Sigmoid colon (tissue), 7 donors: ENCODE results near the gene ANTXR2. TPM values are rescaled to one million over a fixed set of nuclear protein-coding genes. Genes with fewer than 3 reads are reported as not detected.

ENCODE experiments used
- DNase-seq: peaks from one replicate; pipeline ENCODE4 v3.0.0-alpha.2; 2019
- H3K27ac ChIP-seq, 4 donors: fragments of 200-600 bp; sonication (generic); one replicate each; pipeline ENCODE4 v1.5.1; 2016 to 2019; ENCODE audit warnings: mild to moderate bottlenecking in 1 of 4
- H3K27me3 ChIP-seq, 3 donors: fragments of 200-600 bp; sonication (generic); one replicate each; pipeline ENCODE4 v1.5.1; 2019; ENCODE audit warnings: mild to moderate bottlenecking in 1 of 3
- H3K36me3 ChIP-seq, 4 donors: fragments of 200-600 bp; sonication (generic); one replicate each; pipeline ENCODE4 v1.5.1; 2016 to 2019
- H3K4me1 ChIP-seq, 4 donors: fragments of 200-600 bp; sonication (generic); one replicate each; pipeline ENCODE4 v1.5.1; 2017 to 2019
- H3K4me3 ChIP-seq, 4 donors: fragments of 200-600 bp; sonication (generic); one replicate each; pipeline ENCODE4 v1.5.1; 2017 to 2019; ENCODE audit warnings: mild to moderate bottlenecking in 2 of 4, moderate library complexity in 1 of 4
- H3K9me3 ChIP-seq, 4 donors: fragments of 200-600 bp in 3 of 4; sonication (generic) in 3 of 4; one replicate each; pipeline versions ENCODE4 v1.5.1 to v1.6.1; 2013 to 2019
- CTCF ChIP-seq, 4 experiments: fragments of 450-650 bp in 3 of 4; fragments of 200-600 bp in 1 of 4; IDR thresholded peaks; one replicate each; pipeline ENCODE4 v1.5.1; 2016 to 2019; ENCODE audit warnings: antibody characterized with exemption in 4 of 4, mild to moderate bottlenecking in 3 of 4, moderate library complexity in 2 of 4
- EP300 ChIP-seq, 4 donors: sonication (generic); formaldehyde crosslinking; IDR thresholded peaks; one replicate each; pipeline ENCODE4 v1.6.1; 2017; ENCODE audit warnings: antibody characterized with exemption in 4 of 4
- POLR2A ChIP-seq, 2 donors: fragments of 450-650 bp; IDR thresholded peaks; one replicate each; pipeline ENCODE4 v1.6.1; 2016; ENCODE audit warnings: antibody characterized with exemption in 2 of 2, mild to moderate bottlenecking in 2 of 2, moderate library complexity in 2 of 2
- POLR2AphosphoS5 ChIP-seq, 4 donors: sonication (generic); formaldehyde crosslinking; IDR thresholded peaks; one replicate each; pipeline ENCODE4 v1.6.1; 2017; ENCODE audit warnings: antibody characterized with exemption in 4 of 4
- WGBS, 2 donors: extraction: QIAGEN DNeasy Blood & Tissue Kit; methylation state at CpG; one replicate each; pipeline ENCODE4 v1.1.7; 2013; 5-methylcytosine and 5-hydroxymethylcytosine counted together
- intact Hi-C: fragments of 100-400 bp; cut with DNase I; formaldehyde crosslinking; loops from one replicate; pipeline ENCODE4 v1.15.1; 2023
- polyA plus RNA-seq, 3 donors: library from polyadenylated mRNA; stranded (reverse); fragments of 200-250 nt; gene quantifications; one replicate each; pipeline ENCODE4 v1.2.3, GENCODE V29; 2013
- total RNA-seq, 4 donors: library from RNA; depleted of rRNA; stranded (reverse); fragments of >200 nt; gene quantifications; one replicate each; pipeline ENCODE4 v1.1.0, GENCODE V29; 2016
- donor health status: healthy with polysubstance abuse.
- donor health status: Bipolar disorder and iron deficiency.
- donor health status: healthy.

ANTXR2 gene
- total and polyA plus RNA-seq, 7 donors, result 11.4 to 237 (median 170) TPM

- no peaks in the 10 kb centered on the region for H3K36me3 ChIP-seq
- peaks cover 0 to 13% (median 9%) of the 10 kb centered on the region in 4 donors for H3K4me1 ChIP-seq
- no peak for DNase-seq
- intact Hi-C loops, result no loop called here
- no peaks in the 10 kb centered on the region for H3K27me3 ChIP-seq
- H3K9me3 ChIP-seq, result no peaks in the 10 kb centered on the region
- 89 to 95% methylated on average over 3 of the region's 3 CpGs for WGBS, 2 donors
- TF ChIP-seq POLR2A (IDR thresholded peaks at IDR 0.05), result no peak
- no peak for TF ChIP-seq POLR2AphosphoS5 (IDR thresholded peaks at IDR 0.05)
- TF ChIP-seq EP300 (IDR thresholded peaks at IDR 0.05), result no peak
- no peak for TF ChIP-seq CTCF (IDR thresholded peaks at IDR 0.05)
- H3K4me3 ChIP-seq, result no peak overlapping the region
- H3K27ac ChIP-seq, result no peak overlapping the region
These were observed 20.5 kb upstream of the ANTXR2 start for GRCh38 chr4:80093563-80093962.

GRCh38 chr4:80092847-80093246, 19.8 kb upstream of the ANTXR2 start:
- Histone ChIP-seq H3K27ac (no peak overlapping the region), H3K9me3 (no peaks in the 10 kb centered on the region), H3K4me3 (no peak overlapping the region), H3K4me1 (peaks cover 0 to 6% (median 4%) of the 10 kb centered on the region in 4 donors), H3K36me3 (no peaks in the 10 kb centered on the region), H3K27me3 (no peaks in the 10 kb centered on the region)
- no peak for TF ChIP-seq EP300 (IDR thresholded peaks at IDR 0.05)
- no peak for TF ChIP-seq POLR2A (IDR thresholded peaks at IDR 0.05)
- no peak for TF ChIP-seq POLR2AphosphoS5 (IDR thresholded peaks at IDR 0.05)
- no peak for TF ChIP-seq CTCF (IDR thresholded peaks at IDR 0.05)
- intact Hi-C loops, result no loop called here
- DNase-seq, result no peak
- 23 to 71% methylated on average over 1 of the region's 1 CpG for WGBS, 2 donors

- Histone ChIP-seq H3K4me3 (no peak overlapping the region), H3K27me3 (no peaks in the 10 kb centered on the region), H3K36me3 (no peaks in the 10 kb centered on the region), H3K9me3 (no peaks in the 10 kb centered on the region), H3K27ac (no peak overlapping the region), H3K4me1 (no peaks in the 10 kb centered on the region)
- intact Hi-C loops, result no loop called here
- WGBS, 2 donors, result 85 to 90% methylated on average over 2 of the region's 2 CpGs
- no peak for DNase-seq
- TF ChIP-seq POLR2AphosphoS5 (IDR thresholded peaks at IDR 0.05), result no peak
- no peak for TF ChIP-seq CTCF (IDR thresholded peaks at IDR 0.05)
- no peak for TF ChIP-seq EP300 (IDR thresholded peaks at IDR 0.05)
- TF ChIP-seq POLR2A (IDR thresholded peaks at IDR 0.05), result no peak
These were observed 19.1 kb upstream of the ANTXR2 start for GRCh38 chr4:80092088-80092487.

- no peaks in the 10 kb centered on the region for H3K4me1 ChIP-seq
- no peak for DNase-seq
- no peaks in the 10 kb centered on the region for H3K36me3 ChIP-seq
- TF ChIP-seq EP300 (IDR thresholded peaks at IDR 0.05) (no peak), POLR2A (IDR thresholded peaks at IDR 0.05) (no peak), CTCF (IDR thresholded peaks at IDR 0.05) (no peak), POLR2AphosphoS5 (IDR thresholded peaks at IDR 0.05) (no peak)
- intact Hi-C loops, result no loop called here
- H3K9me3 ChIP-seq, result no peaks in the 10 kb centered on the region
- H3K27me3 ChIP-seq, result no peaks in the 10 kb centered on the region
- 94 to 96% methylated on average over 2 of the region's 2 CpGs for WGBS, 2 donors
- no peak overlapping the region for H3K27ac ChIP-seq
- H3K4me3 ChIP-seq, result no peak overlapping the region
These were observed 18.7 kb upstream of the ANTXR2 start for GRCh38 chr4:80091688-80092087.

GRCh38 chr4:80091184-80091583, 18.2 kb upstream of the ANTXR2 start:
- WGBS, 2 donors, result 86 to 90% methylated on average over 3 of the region's 3 CpGs
- Histone ChIP-seq H3K4me1 (no peaks in the 10 kb centered on the region), H3K4me3 (no peak overlapping the region), H3K9me3 (no peaks in the 10 kb centered on the region), H3K27me3 (no peaks in the 10 kb centered on the region), H3K36me3 (no peaks in the 10 kb centered on the region), H3K27ac (no peak overlapping the region)
- DNase-seq, result no peak
- no peak for TF ChIP-seq EP300 (IDR thresholded peaks at IDR 0.05)
- TF ChIP-seq POLR2A (IDR thresholded peaks at IDR 0.05), result no peak
- TF ChIP-seq POLR2AphosphoS5 (IDR thresholded peaks at IDR 0.05), result no peak
- no peak for TF ChIP-seq CTCF (IDR thresholded peaks at IDR 0.05)
- intact Hi-C loops, result no loop called here
